Peyer's patch (tissue), 4 donors: ENCODE results near the gene RING1.

ENCODE experiments used
- POLR2A ChIP-seq, 2 donors: fragments of 450-650 bp; IDR thresholded peaks; one replicate each; pipeline ENCODE4 v1.5.1; 2017; ENCODE audit warnings: antibody characterized with exemption in 2 of 2, mild to moderate bottlenecking in 2 of 2, moderate library complexity in 2 of 2
- TF ChIP-seq, protein P1 (sequence below), 6 experiments: fragments of 450-650 bp in 4 of 6; fragments of 200-600 bp in 2 of 6; sonication (generic) in 1 of 6; IDR thresholded peaks; one replicate each; pipeline ENCODE4 v1.5.1; 2017 to 2019; ENCODE audit warnings: antibody characterized with exemption in 6 of 6, mild to moderate bottlenecking in 3 of 6, moderate library complexity in 1 of 6

- TF ChIP-seq, protein P1, sequence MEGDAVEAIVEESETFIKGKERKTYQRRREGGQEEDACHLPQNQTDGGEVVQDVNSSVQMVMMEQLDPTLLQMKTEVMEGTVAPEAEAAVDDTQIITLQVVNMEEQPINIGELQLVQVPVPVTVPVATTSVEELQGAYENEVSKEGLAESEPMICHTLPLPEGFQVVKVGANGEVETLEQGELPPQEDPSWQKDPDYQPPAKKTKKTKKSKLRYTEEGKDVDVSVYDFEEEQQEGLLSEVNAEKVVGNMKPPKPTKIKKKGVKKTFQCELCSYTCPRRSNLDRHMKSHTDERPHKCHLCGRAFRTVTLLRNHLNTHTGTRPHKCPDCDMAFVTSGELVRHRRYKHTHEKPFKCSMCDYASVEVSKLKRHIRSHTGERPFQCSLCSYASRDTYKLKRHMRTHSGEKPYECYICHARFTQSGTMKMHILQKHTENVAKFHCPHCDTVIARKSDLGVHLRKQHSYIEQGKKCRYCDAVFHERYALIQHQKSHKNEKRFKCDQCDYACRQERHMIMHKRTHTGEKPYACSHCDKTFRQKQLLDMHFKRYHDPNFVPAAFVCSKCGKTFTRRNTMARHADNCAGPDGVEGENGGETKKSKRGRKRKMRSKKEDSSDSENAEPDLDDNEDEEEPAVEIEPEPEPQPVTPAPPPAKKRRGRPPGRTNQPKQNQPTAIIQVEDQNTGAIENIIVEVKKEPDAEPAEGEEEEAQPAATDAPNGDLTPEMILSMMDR (IDR thresholded peaks at IDR 0.05), result no peak
- no peak for TF ChIP-seq POLR2A (IDR thresholded peaks at IDR 0.05)
Observed at GRCh38 chr6:33164176-33164575, 44.1 kb upstream of the RING1 start.
